ENCODE measurements around the gene GMPR2. TPM values are rescaled to one million over a fixed set of nuclear protein-coding genes. Genes with fewer than 3 reads are reported as not detected.

The GMPR2 gene
- total RNA-seq, 1 donor from 2014 or later: 35.6 TPM

DNA sequence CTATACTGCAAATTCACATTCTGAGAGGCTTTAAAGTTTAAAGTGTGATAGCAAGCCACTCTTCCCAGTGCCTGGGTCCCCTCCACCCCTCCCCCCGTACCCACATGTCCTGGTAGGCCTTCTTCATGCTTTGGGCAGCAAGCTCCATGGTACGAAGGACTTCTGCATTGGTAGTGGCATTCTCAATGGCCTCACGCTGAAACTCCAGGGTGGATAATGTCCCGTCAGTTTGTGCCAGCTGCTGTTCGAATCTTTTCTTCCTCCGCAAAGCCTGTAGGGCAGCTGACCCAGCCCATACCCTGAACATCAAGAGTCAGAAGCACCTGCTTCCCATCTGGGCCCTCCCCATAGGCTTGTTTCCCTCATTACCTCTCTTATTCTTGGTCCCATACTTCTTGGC, 21.4 kb upstream of the GMPR2 start:
- TF ChIP-seq POLR2AphosphoS5 (IDR thresholded peaks at IDR 0.05; ENCODE audit: insufficient read depth in 1 of 2, low read depth in 1 of 2) (no peak), POLR2A (IDR thresholded peaks at IDR 0.05) (no peak)
- TF ChIP-seq, protein P1, sequence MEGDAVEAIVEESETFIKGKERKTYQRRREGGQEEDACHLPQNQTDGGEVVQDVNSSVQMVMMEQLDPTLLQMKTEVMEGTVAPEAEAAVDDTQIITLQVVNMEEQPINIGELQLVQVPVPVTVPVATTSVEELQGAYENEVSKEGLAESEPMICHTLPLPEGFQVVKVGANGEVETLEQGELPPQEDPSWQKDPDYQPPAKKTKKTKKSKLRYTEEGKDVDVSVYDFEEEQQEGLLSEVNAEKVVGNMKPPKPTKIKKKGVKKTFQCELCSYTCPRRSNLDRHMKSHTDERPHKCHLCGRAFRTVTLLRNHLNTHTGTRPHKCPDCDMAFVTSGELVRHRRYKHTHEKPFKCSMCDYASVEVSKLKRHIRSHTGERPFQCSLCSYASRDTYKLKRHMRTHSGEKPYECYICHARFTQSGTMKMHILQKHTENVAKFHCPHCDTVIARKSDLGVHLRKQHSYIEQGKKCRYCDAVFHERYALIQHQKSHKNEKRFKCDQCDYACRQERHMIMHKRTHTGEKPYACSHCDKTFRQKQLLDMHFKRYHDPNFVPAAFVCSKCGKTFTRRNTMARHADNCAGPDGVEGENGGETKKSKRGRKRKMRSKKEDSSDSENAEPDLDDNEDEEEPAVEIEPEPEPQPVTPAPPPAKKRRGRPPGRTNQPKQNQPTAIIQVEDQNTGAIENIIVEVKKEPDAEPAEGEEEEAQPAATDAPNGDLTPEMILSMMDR (IDR thresholded peaks at IDR 0.05): no peak
- H3K27ac ChIP-seq: no peak overlapping the region
- H3K9me3 ChIP-seq: no peaks in the 10 kb centered on the region
- H3K4me3 ChIP-seq: no peak overlapping the region
- peaks cover 4 to 21% of the 10 kb centered on the region in 2 donors for H3K36me3 ChIP-seq
- DNase-seq (ENCODE audit: extremely low spot score in 2 of 2): no peak
- no peaks in the 10 kb centered on the region for H3K27me3 ChIP-seq
- H3K4me1 ChIP-seq: peaks cover 44% of the 10 kb centered on the region
- intact Hi-C loops (cut with DNase I): no loop called here

DNA sequence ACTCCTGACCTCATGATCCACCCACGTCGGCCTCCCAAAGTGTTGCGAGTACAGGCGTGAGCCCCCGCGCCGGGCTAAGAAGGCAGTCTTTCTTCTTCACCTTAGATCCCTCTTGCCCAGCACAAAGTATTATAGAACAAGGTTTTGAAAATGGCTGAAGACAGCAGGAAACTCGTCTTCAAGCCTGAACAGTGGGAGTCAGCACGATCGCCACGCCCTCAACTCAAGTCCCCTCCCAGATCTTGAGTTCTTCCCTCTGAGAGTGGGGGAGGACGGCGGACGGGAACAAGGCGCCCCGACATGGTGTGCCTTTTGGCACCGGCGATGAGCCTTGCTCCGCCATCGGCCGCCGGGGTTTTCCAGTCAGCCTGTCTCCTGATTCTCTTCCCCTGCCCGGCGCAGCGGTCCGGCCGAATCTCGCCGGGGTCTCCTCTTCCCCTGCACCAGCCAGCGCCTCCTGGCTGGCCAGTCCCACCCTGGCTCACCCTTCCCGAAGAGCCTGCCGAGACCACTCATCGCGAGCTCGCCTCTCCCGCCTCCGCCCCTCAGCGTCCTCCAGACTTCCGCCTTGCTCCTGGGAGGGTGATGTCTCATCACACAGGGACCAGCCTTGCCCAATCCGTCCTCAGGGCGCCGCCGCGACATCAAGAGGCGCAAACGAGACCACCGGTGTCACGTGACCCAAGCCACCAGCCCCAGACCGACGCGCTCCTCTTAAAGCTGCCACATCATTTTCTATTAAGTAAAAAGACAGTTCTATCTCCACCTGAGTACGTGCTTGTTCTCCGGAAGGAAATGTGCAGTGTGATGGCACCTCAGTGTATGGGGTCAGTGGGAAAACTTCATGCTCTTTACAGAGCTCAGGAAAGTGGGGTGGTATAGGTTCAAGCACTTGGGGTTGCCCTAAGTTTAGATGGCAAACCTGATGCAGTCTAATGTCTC, 19.5 kb upstream of the GMPR2 start, which contains the start of gene CHMP4A:
CHMP4A (minus strand) TSS at position 565 of the 942 bp plus-strand sequence; CDS start at position 516, 49 bp downstream.
- Histone ChIP-seq H3K9me3 (no peaks in the 10 kb centered on the region), H3K27ac (peak within 1 kb of the TSS; percentile 86), H3K4me3 (peak within 1 kb of the TSS; percentile 66 to 76), H3K4me1 (peaks cover 45% of the 10 kb centered on the region), H3K27me3 (no peaks in the 10 kb centered on the region), H3K36me3 (peaks cover 4 to 21% of the 10 kb centered on the region in 2 donors)
- intact Hi-C loops (cut with DNase I): no loop called here
- DNase-seq (ENCODE audit: extremely low spot score in 2 of 2): peak in 1 of 2 donors; percentile 98
- TF ChIP-seq, protein P1 (IDR thresholded peaks at IDR 0.05): peak in 2 of 3 experiments; percentile 6 to 15
- TF ChIP-seq POLR2A (IDR thresholded peaks at IDR 0.05): peak in 1 of 2 donors; percentile 89
- peak; percentile 86 to 100 for TF ChIP-seq POLR2AphosphoS5 (IDR thresholded peaks at IDR 0.05; ENCODE audit: insufficient read depth in 1 of 2, low read depth in 1 of 2)

DNA sequence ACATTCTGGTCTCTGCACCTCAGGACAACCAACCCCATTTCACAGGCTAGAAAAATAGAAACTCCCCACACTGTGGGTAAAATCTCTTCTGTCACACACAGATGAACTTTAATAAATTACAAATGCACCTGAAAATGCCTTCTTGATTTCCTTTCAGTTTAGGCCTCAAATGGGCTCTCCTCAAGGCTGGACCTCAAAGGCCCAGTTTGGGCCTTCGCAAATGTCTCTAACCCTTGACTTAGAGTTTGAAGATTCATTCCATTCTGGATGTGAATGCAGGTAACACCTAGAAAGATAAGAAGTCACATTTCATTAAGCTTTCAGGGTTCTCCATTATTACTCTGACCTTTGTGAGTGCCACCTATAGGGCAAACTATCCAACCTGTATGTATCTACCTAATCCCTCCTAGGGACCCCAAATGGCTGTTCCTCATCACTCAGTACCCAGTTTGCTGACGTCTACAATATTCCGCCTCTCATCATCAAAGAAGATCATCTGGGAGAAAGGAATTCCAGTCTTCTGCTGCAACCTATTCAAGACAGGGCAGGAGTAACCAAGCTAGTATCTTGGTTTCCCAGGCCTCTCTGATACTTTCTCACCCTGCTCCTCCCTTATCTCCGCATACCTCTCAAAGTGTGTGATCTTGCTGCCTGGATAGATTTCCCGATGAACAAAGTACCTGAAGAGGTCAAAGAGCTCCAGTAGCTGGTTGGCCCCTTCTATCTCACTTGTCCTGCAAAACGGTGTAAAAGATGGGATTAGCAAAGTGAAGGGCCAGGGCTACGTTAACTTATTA, 18.7 kb upstream of the GMPR2 start:
- intact Hi-C loops (cut with DNase I): no loop called here
- no peaks in the 10 kb centered on the region for H3K27me3 ChIP-seq
- no peaks in the 10 kb centered on the region for H3K9me3 ChIP-seq
- peaks cover 45% of the 10 kb centered on the region for H3K4me1 ChIP-seq
- peaks cover 4 to 21% of the 10 kb centered on the region in 2 donors for H3K36me3 ChIP-seq
- TF ChIP-seq, protein P1 (IDR thresholded peaks at IDR 0.05): no peak
- TF ChIP-seq POLR2A (IDR thresholded peaks at IDR 0.05) (no peak), POLR2AphosphoS5 (IDR thresholded peaks at IDR 0.05; ENCODE audit: insufficient read depth in 1 of 2, low read depth in 1 of 2) (no peak)
- no peak for DNase-seq (ENCODE audit: extremely low spot score in 2 of 2)
- H3K27ac ChIP-seq: peak overlapping the region; percentile 89
- peak overlapping the region; percentile 66 to 76 for H3K4me3 ChIP-seq

DNA sequence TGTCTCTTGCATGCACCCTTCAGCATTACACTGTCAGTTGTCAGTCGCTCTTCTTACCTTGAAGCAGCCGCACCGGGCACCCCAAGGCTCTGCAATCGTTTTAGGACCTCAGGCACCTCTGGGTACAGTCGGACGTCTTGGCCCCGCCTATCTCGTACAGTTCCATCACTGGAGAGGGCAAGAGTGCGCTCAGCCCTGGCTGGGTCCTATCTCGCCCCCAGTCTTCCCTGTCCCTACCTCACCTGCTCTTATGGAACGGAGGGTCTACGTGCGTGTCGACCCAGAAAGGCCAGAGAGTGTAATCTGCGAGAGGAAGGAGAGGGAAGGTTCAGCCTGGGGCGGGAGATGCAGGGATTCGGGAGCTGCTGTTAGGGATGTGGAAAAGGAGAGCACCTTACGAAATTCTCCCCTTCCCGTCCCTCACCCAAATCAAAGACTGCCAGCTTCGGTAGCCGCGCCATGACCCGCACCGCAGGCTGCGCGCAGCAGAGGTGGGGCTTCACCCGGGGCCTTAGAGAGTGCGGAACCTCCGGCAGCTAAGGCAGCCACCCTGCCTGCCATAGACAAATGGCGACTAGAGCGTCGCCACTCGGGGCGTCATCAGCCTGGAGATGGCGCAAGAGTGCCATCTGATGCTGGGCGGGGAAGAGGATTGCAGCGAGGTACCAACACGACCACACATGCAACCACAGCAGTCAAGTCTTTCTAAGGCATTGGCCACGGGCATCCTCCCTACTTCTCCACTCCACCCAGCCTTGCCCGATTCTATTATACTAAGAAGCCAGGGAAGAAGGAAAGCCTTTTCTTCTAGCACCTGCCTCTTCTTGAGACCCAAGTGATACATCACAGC, 17.0 kb upstream of the GMPR2 start, which contains the start of gene MDP1:
MDP1 (minus strand) TSS at position 572 of the 850 bp plus-strand sequence; CDS start at position 461, 111 bp downstream.
- no peaks in the 10 kb centered on the region for H3K27me3 ChIP-seq
- DNase-seq (ENCODE audit: extremely low spot score in 2 of 2): no peak
- H3K4me3 ChIP-seq: peak within 1 kb of the TSS; percentile 66 to 70
- H3K36me3 ChIP-seq: peaks cover 0 to 6% of the 10 kb centered on the region in 2 donors
- H3K9me3 ChIP-seq: no peaks in the 10 kb centered on the region
- peaks cover 42% of the 10 kb centered on the region for H3K4me1 ChIP-seq
- peak; percentile 85 to 97 for TF ChIP-seq POLR2AphosphoS5 (IDR thresholded peaks at IDR 0.05; ENCODE audit: insufficient read depth in 1 of 2, low read depth in 1 of 2)
- TF ChIP-seq, protein P1 (IDR thresholded peaks at IDR 0.05): peak; percentile 30 to 64 (median 34)
- peak in 1 of 2 donors; percentile 70 for TF ChIP-seq POLR2A (IDR thresholded peaks at IDR 0.05)
- peak within 1 kb of the TSS; percentile 89 for H3K27ac ChIP-seq
- intact Hi-C loops (cut with DNase I): no loop called here
